H1 (cell line): ENCODE results near the gene TCF7L2. TPM values are rescaled to one million over a fixed set of nuclear protein-coding genes. Genes with fewer than 3 reads are reported as not detected.
A peak's percentile ranks its signal among the peaks of the same experiment; 100 is the strongest.

Experiments used
- CTCF ChIA-PET: fragments of 300-600 bp; sonication (Branson Sonifier 250); formaldehyde crosslinking; loops from one replicate; lab custom pipeline; 2021; ENCODE audit not compliant: partially characterized antibody; lab: Charles Lee
- POLR2A ChIA-PET: fragments of 300-600 bp; sonication (Branson Sonifier 250); formaldehyde crosslinking; loops from one replicate; lab custom pipeline; 2021; ENCODE audit warnings: inconsistent platforms; ENCODE audit not compliant: partially characterized antibody; lab: Charles Lee
- DNase-seq, 2 experiments: peaks; one replicate each; pipeline versions ENCODE4 v3.0.0 to v3.0.0-alpha.2; 2010 to 2022; ENCODE audit warnings: low spot score in 2 of 2, low read depth in 1 of 2, mixed read lengths in 1 of 2
- FAIRE-seq: peaks from 2 replicates; lab custom pipeline; 2011; peaks lifted over from hg19 to GRCh38; lab: Jason Lieb, UNC
- H2AFZ ChIP-seq: 2 replicates; pipeline ENCODE4 v1.8.1; 2012; ENCODE audit warnings: low read length, inconsistent platforms
- H2AK5ac ChIP-seq: 2 replicates; pipeline ENCODE4 v1.6.1; 2013; ENCODE audit warnings: low read depth, low read length
- H2BK120ac ChIP-seq: replicated peaks from 2 replicates; pipeline ENCODE3; 2013; ENCODE audit warnings: low read depth, low read length, inconsistent platforms
- H2BK12ac ChIP-seq: 2 replicates; pipeline ENCODE4 v1.6.1; 2013; ENCODE audit warnings: low read depth, low read length
- H2BK15ac ChIP-seq: 2 replicates; pipeline ENCODE4 v1.6.1; 2013; ENCODE audit warnings: low read length
- H2BK20ac ChIP-seq: 2 replicates; pipeline ENCODE4 v1.6.1; 2013; ENCODE audit warnings: low read length
- H2BK5ac ChIP-seq: 2 replicates; pipeline ENCODE4 v1.6.1; 2013; ENCODE audit warnings: low read depth, low read length
- H3K14ac ChIP-seq: 2 replicates; pipeline ENCODE4 v1.6.1; 2013; ENCODE audit warnings: inconsistent platforms; ENCODE audit not compliant: insufficient read length
- H3K18ac ChIP-seq: 2 replicates; pipeline ENCODE4 v1.6.1; 2013; ENCODE audit warnings: low read length; ENCODE audit errors: extremely low read depth
- H3K23ac ChIP-seq: 2 replicates; pipeline ENCODE4 v1.6.1; 2013; ENCODE audit warnings: inconsistent platforms; ENCODE audit not compliant: insufficient read length
- H3K23me2 ChIP-seq: 2 replicates; pipeline ENCODE4 v1.6.1; 2013; ENCODE audit warnings: low read depth, low read length
- H3K27ac ChIP-seq: 2 replicates; pipeline ENCODE4 v1.6.1; 2011; ENCODE audit warnings: low read depth, low read length, inconsistent platforms
- H3K27me3 ChIP-seq, 4 experiments: replicated peaks in 1 of 4; 1 replicate in 1 of 4; 2 replicates in 3 of 4; pipeline versions ENCODE4 v1.6.1 to v1.8.1; 2011 to 2013; ENCODE audit warnings: low read length in 3 of 4, mild to moderate bottlenecking in 3 of 4, inconsistent platforms in 2 of 4, mixed read lengths in 2 of 4, moderate library complexity in 1 of 4; ENCODE audit not compliant: control insufficient read depth in 3 of 4, insufficient read depth in 3 of 4; ENCODE audit errors: extremely low read depth in 1 of 4
- H3K36me3 ChIP-seq, 4 experiments: 2 replicates each; pipeline versions ENCODE4 v1.6.1 to v1.8.1; 2011 to 2013; ENCODE audit warnings: mild to moderate bottlenecking in 4 of 4, low read length in 3 of 4, moderate library complexity in 2 of 4, control low read depth in 1 of 4, inconsistent platforms in 1 of 4; ENCODE audit not compliant: insufficient read depth in 4 of 4, control insufficient read depth in 2 of 4
- H3K4ac ChIP-seq: replicated peaks from 2 replicates; pipeline ENCODE3; 2013; ENCODE audit warnings: low read length, low read depth, mixed read lengths, inconsistent platforms; ENCODE audit not compliant: insufficient read length
- H3K4me1 ChIP-seq, 4 experiments: replicated peaks in 1 of 4; 1 replicate in 1 of 4; 2 replicates in 3 of 4; pipeline versions ENCODE4 v1.6.1 to v1.8.1; 2011 to 2013; ENCODE audit warnings: low read length in 3 of 4, inconsistent platforms in 2 of 4, mixed read lengths in 1 of 4; ENCODE audit not compliant: insufficient read depth in 4 of 4, control insufficient read depth in 3 of 4
- H3K4me2 ChIP-seq, 2 experiments: 2 replicates each; pipeline versions ENCODE4 v1.6.1 to v1.8.1; 2011 to 2013; ENCODE audit warnings: low read depth in 2 of 2, low read length in 2 of 2, control low read depth in 1 of 2, inconsistent platforms in 1 of 2, mild to moderate bottlenecking in 1 of 2; ENCODE audit not compliant: insufficient read depth in 1 of 2
- H3K4me3 ChIP-seq, 4 experiments: fragments of 200-600, 300-600 bp in 1 of 4; sonication (generic), shearing (Covaris generic), sonication (Bioruptor Twin) in 1 of 4; 2 replicates each; pipeline versions ENCODE4 v1.5.1 to v1.8.1; 2011 to 2016; ENCODE audit warnings: low read length in 4 of 4, low read depth in 3 of 4, control low read depth in 2 of 4, inconsistent platforms in 2 of 4, mild to moderate bottlenecking in 2 of 4, mixed read lengths in 1 of 4, moderate library complexity in 1 of 4; ENCODE audit not compliant: insufficient read depth in 2 of 4; ENCODE audit errors: extremely low read depth in 1 of 4
- H3K56ac ChIP-seq: replicated peaks from 2 replicates; pipeline ENCODE3; 2013; ENCODE audit warnings: low read depth, mild to moderate bottlenecking, mixed read lengths, low read length, inconsistent platforms; ENCODE audit not compliant: insufficient read length
- H3K79me1 ChIP-seq: 2 replicates; pipeline ENCODE4 v1.6.1; 2013; ENCODE audit warnings: low read depth, low read length, control low read depth
- H3K79me2 ChIP-seq, 2 experiments: 2 replicates each; pipeline versions ENCODE4 v1.6.1 to v1.8.1; 2012 to 2013; ENCODE audit warnings: low read length in 2 of 2, mild to moderate bottlenecking in 2 of 2, inconsistent platforms in 1 of 2; ENCODE audit not compliant: insufficient read depth in 2 of 2, control insufficient read depth in 1 of 2
- H3K9ac ChIP-seq, 4 experiments: replicated peaks in 1 of 4; 1 replicate in 1 of 4; 2 replicates in 3 of 4; pipeline versions ENCODE4 v1.6.1 to v1.8.1; 2011 to 2013; ENCODE audit warnings: low read depth in 3 of 4, low read length in 3 of 4, control low read depth in 2 of 4, mild to moderate bottlenecking in 2 of 4, moderate library complexity in 2 of 4, inconsistent platforms in 1 of 4; ENCODE audit errors: extremely low read depth in 1 of 4
- H3K9me3 ChIP-seq, 2 experiments: 2 replicates each; pipeline versions ENCODE4 v1.6.1 to v1.8.1; 2012 to 2013; ENCODE audit warnings: mild to moderate bottlenecking in 2 of 2, moderate library complexity in 2 of 2, control low read depth in 1 of 2, inconsistent platforms in 1 of 2, low read depth in 1 of 2, low read length in 1 of 2, mixed read lengths in 1 of 2; ENCODE audit not compliant: insufficient read depth in 2 of 2
- H4K20me1 ChIP-seq, 2 experiments: replicated peaks in 1 of 2; 2 replicates each; pipeline versions ENCODE3 to v1.8.1; 2011 to 2013; ENCODE audit warnings: inconsistent platforms in 2 of 2, low read length in 2 of 2, mild to moderate bottlenecking in 1 of 2; ENCODE audit not compliant: insufficient read depth in 2 of 2, control insufficient read depth in 1 of 2
- H4K5ac ChIP-seq: 2 replicates; pipeline ENCODE4 v1.6.1; 2013; ENCODE audit warnings: low read length, low read depth, mixed read lengths, inconsistent platforms; ENCODE audit not compliant: insufficient read length
- H4K8ac ChIP-seq: 2 replicates; pipeline ENCODE4 v1.8.0; 2013; ENCODE audit warnings: mild to moderate bottlenecking, moderate library complexity, low read length, inconsistent platforms; ENCODE audit not compliant: insufficient read depth; ENCODE audit errors: extremely low read depth
- H4K91ac ChIP-seq: replicated peaks from 2 replicates; pipeline ENCODE3; 2013; ENCODE audit warnings: low read length, mixed read lengths, inconsistent platforms; ENCODE audit not compliant: insufficient read length
- BCL11A ChIP-seq, 2 experiments: IDR thresholded peaks; one replicate each; pipeline ENCODE4 v1.6.1; 2011; ENCODE audit warnings: low read depth in 2 of 2, low read length in 2 of 2, mild to moderate bottlenecking in 2 of 2
- E2F6 ChIP-seq: IDR thresholded peaks from 2 replicates; pipeline ENCODE4 v1.6.1; 2012; ENCODE audit warnings: inconsistent platforms
- HDAC2 ChIP-seq, 2 experiments: fragments of 300-600 bp in 1 of 2; sonication (generic) in 1 of 2; IDR thresholded peaks; 2 replicates each; pipeline ENCODE4 v1.6.1; 2011 to 2012; ENCODE audit warnings: low read depth in 2 of 2, low read length in 2 of 2, mild to moderate bottlenecking in 2 of 2, moderate library complexity in 2 of 2, borderline replicate concordance in 1 of 2, inconsistent platforms in 1 of 2
- JUND ChIP-seq: IDR thresholded peaks from 2 replicates; pipeline ENCODE4 v1.6.1; 2011; ENCODE audit warnings: mild to moderate bottlenecking, improper control_type of control experiment, low read length
- RBBP5 ChIP-seq: IDR thresholded peaks from 2 replicates; pipeline ENCODE4 v1.7.1; 2012; ENCODE audit warnings: low read depth, mild to moderate bottlenecking, inconsistent platforms, low read length, moderate library complexity, borderline replicate concordance
- RNF2 ChIP-seq: fragments of 200-900, 300-1000 bp; sonication (generic); IDR thresholded peaks from 2 replicates; pipeline ENCODE4 v1.7.1; 2016; ENCODE audit warnings: borderline replicate concordance, low read depth, mild to moderate bottlenecking, antibody characterized with exemption, low read length; ENCODE audit not compliant: poor library complexity, severe bottlenecking; ENCODE audit errors: missing control alignments
- WGBS, 2 experiments: shearing (Covaris generic) in 1 of 2; methylation state at CpG; one replicate each; pipeline versions ENCODE4 v1.1.6 to v1.1.7; 2013 to 2015; ENCODE audit warnings: low lambda C conversion rate in 2 of 2, mixed read lengths in 2 of 2, inconsistent platforms in 1 of 2, low coverage in 1 of 2, missing lambda C conversion rate in 1 of 2; ENCODE audit not compliant: insufficient replicate concordance in 2 of 2, insufficient coverage in 1 of 2, insufficient read length in 1 of 2; ENCODE audit errors: extremely low coverage in 1 of 2, missing lambda C conversion rate in 1 of 2; 5-methylcytosine and 5-hydroxymethylcytosine counted together
- polyA plus RNA-seq, 7 experiments: library from polyadenylated mRNA; depleted of rRNA in 3 of 7; stranded (reverse) in 5 of 7; unstranded in 2 of 7; fragments of >200 nt in 5 of 7; fragments of 200-250 nt in 2 of 7; gene quantifications; 1 replicate in 5 of 7; 2 replicates in 1 of 7; 4 replicates in 1 of 7; pipeline versions ENCODE4 v1.2.1 to v1.2.3, GENCODE V29; 2011 to 2013; ENCODE audit warnings: missing spikeins in 2 of 7, mixed read lengths in 2 of 7
- total RNA-seq: library from RNA; stranded (reverse); fragmentation: NEBNext Ultra II Directional; extraction: Animal tissue kit (Norgen Biotek cat#: 25700); gene quantifications from 2 replicates; pipeline ENCODE4 v1.2.1, GENCODE V29; 2021

Gene TCF7L2
- total and polyA plus RNA-seq, 2 of the 8 experiments (the other 6 are each of a cell fraction or from before 2014, with no cell fraction given): 33.9 to 67.3 TPM

- ChIA-PET CTCF (interaction anchor here (0.8 to 2.2 kb wide), 3 partner anchors 27 to 118 kb away, joined by 3 to 10 read pairs (median 5); no protein-coding TSS in a partner anchor), POLR2A (no interaction called here)
- 84% methylated on average over 3 of the region's 3 CpGs; no CpG with 5 or more reads in 1 of the 2 experiments for WGBS, 2 experiments
- H3K4me3 ChIP-seq: no peak overlapping the region
- H4K91ac ChIP-seq: no peak overlapping the region
- peaks cover 18% of the 10 kb centered on the region for H3K79me1 ChIP-seq
- H4K8ac ChIP-seq: no peak overlapping the region
- H2AK5ac ChIP-seq: peak overlapping the region; percentile 7; the same call in 1 of the 2 replicates
- H3K18ac ChIP-seq: peak overlapping the region; percentile 21; the same call in 1 of the 2 replicates
- H3K4me1 ChIP-seq: peaks cover 27 to 54% (median 47%) of the 10 kb centered on the region in 4 experiments
- no peak overlapping the region for H4K5ac ChIP-seq
- H3K4ac ChIP-seq: no peak overlapping the region
- FAIRE-seq (no peak), DNase-seq (no peak)
- H3K14ac ChIP-seq: no peak overlapping the region
- H3K9me3 ChIP-seq: no peaks in the 10 kb centered on the region
- H2AFZ ChIP-seq: no peak overlapping the region
- H3K79me2 ChIP-seq: peaks cover 0 to 69% of the 10 kb centered on the region in 2 experiments; a peak in 3 of 4 replicates
- no peaks in the 10 kb centered on the region; the same call in none of the 2 replicates for H3K23me2 ChIP-seq
- H2BK5ac ChIP-seq: no peak overlapping the region
- no peaks in the 10 kb centered on the region for H3K27me3 ChIP-seq
- no peak overlapping the region for H3K23ac ChIP-seq
- peaks cover 6 to 25% (median 10%) of the 10 kb centered on the region in 4 experiments for H3K36me3 ChIP-seq
- no peak overlapping the region for H3K27ac ChIP-seq
- H3K4me2 ChIP-seq: no peak overlapping the region
- no peak overlapping the region for H3K56ac ChIP-seq
- no peak overlapping the region for H3K9ac ChIP-seq
- peaks cover 6 to 8% of the 10 kb centered on the region in 2 experiments for H4K20me1 ChIP-seq
- no peak overlapping the region for H2BK12ac ChIP-seq
- TF ChIP-seq JUND (no peak), RNF2 (no peak), HDAC2 (IDR thresholded peaks at IDR 0.05; ENCODE audit: borderline replicate concordance in 1 of 2, low read depth in 2 of 2, low read length in 2 of 2) (no peak), BCL11A (IDR thresholded peaks at IDR 0.05; ENCODE audit: low read depth in 2 of 2, low read length in 2 of 2) (no peak), RBBP5 (no peak), E2F6 (no peak)
- TF ChIP-seq, all 59 proteins: peak for 0
- no peak overlapping the region for H2BK20ac ChIP-seq
- no peak overlapping the region for H2BK15ac ChIP-seq
- no peak overlapping the region for H2BK120ac ChIP-seq
Observed at GRCh38 chr10:113137941-113138685, 188.1 kb downstream of the TCF7L2 start.
